D341Med (cell line): ENCODE measurements around the gene CARM1.
"Not testable (repeated sequence)": the region's sequence is repeated elsewhere in the genome, so short reads cannot be mapped to it uniquely, and the experiment has no call there.

Source experiments
- DNase-seq: peaks from one replicate; pipeline ENCODE4 v3.0.0; 2012; ENCODE audit warnings: low spot score

The CARM1 gene

GRCh38 chr19:10874024-10874423 is 2.7 kb downstream of the CARM1 start:
- no peak for DNase-seq

GRCh38 chr19:10876459-10877240 is 5.3 kb downstream of the CARM1 start:
- no peak for DNase-seq

- not testable (repeated sequence) for DNase-seq
Observed at GRCh38 chr19:10877608-10878007, 6.3 kb downstream of the CARM1 start.

GRCh38 chr19:10878253-10878652 is 6.9 kb downstream of the CARM1 start:
- no peak for DNase-seq

- peak; percentile 33 for DNase-seq
Observed at GRCh38 chr19:10881403-10882107, 10.2 kb downstream of the CARM1 start.

- DNase-seq = peak; percentile 24
Observed at GRCh38 chr19:10882108-10882457, 10.7 kb downstream of the CARM1 start.

- DNase-seq = no peak
Observed at GRCh38 chr19:10884274-10884673, 12.9 kb downstream of the CARM1 start.

GRCh38 chr19:10885201-10886169 is 14.1 kb downstream of the CARM1 start:
- no peak for DNase-seq

GRCh38 chr19:10887616-10888367 is 16.4 kb downstream of the CARM1 start:
- peak; percentile 38 for DNase-seq

- peak; percentile 92 for DNase-seq
Observed at GRCh38 chr19:10888421-10888866, 17.1 kb downstream of the CARM1 start.

- DNase-seq = no peak
Observed at GRCh38 chr19:10889880-10890279, 18.5 kb downstream of the CARM1 start.

GRCh38 chr19:10891405-10892086 is 20.2 kb downstream of the CARM1 start:
- DNase-seq = no peak

- no peak for DNase-seq
Observed at GRCh38 chr19:10892256-10892655, 20.9 kb downstream of the CARM1 start.

GRCh38 chr19:10894911-10895213 is 23.5 kb downstream of the CARM1 start:
- no peak for DNase-seq

- no peak for DNase-seq
Observed at GRCh38 chr19:10895363-10895762, 24.0 kb downstream of the CARM1 start.

- DNase-seq = no peak
Observed at GRCh38 chr19:10895920-10896319, 24.6 kb downstream of the CARM1 start.

- DNase-seq = no peak
Observed at GRCh38 chr19:10896851-10897526, 25.6 kb downstream of the CARM1 start.

- no peak for DNase-seq
Observed at GRCh38 chr19:10898633-10899032, 27.3 kb downstream of the CARM1 start.

- DNase-seq = no peak
Observed at GRCh38 chr19:10899151-10899653, 27.8 kb downstream of the CARM1 start.

GRCh38 chr19:10907925-10908324 is 36.6 kb downstream of the CARM1 start:
- no peak for DNase-seq
